K562 (cell line): ENCODE measurements around the gene MDM4. TPM values are rescaled to one million over a fixed set of nuclear protein-coding genes. Genes with fewer than 3 reads are reported as not detected.

Experiments used
- CBX2 ChIP-seq: fragments of 200-600 bp; sonication (generic); IDR thresholded peaks from one replicate; pipeline ENCODE4 v1.6.1; 2012; ENCODE audit warnings: mild to moderate bottlenecking, low read length, inconsistent platforms; ENCODE audit not compliant: insufficient read depth, poor library complexity, severe bottlenecking
- DLX4 ChIP-seq: fragments of 250-450 bp; sonication (Bioruptor Pico); IDR thresholded peaks from 2 replicates; pipeline ENCODE4 v1.6.1; 2021; ENCODE audit warnings: mild to moderate bottlenecking
- EP400 ChIP-seq: fragments of 450-650 bp; IDR thresholded peaks from 2 replicates; pipeline ENCODE4 v1.6.1; 2017; ENCODE audit warnings: antibody characterized with exemption, mild to moderate bottlenecking, moderate library complexity
- ETV5 ChIP-seq: sonication (generic); formaldehyde crosslinking; IDR thresholded peaks from 2 replicates; pipeline ENCODE4 v1.4.0; 2020; ENCODE audit warnings: low read depth, mild to moderate bottlenecking, missing genetic modification reagents
- FOXA3 ChIP-seq, 2 experiments: fragments of 450-650 bp in 1 of 2; sonication (generic) in 1 of 2; formaldehyde crosslinking; IDR thresholded peaks in 1 of 2; conservative IDR thresholded peaks in 1 of 2; 2 replicates each; pipeline versions ENCODE4 v1.4.0 to v1.8.0; 2020 to 2022; ENCODE audit warnings: mild to moderate bottlenecking in 2 of 2, missing genetic modification reagents in 1 of 2
- GMEB1 ChIP-seq: fragments of 250-450 bp; sonication (Bioruptor Pico); IDR thresholded peaks from 2 replicates; pipeline ENCODE4 v1.4.0; 2020; ENCODE audit warnings: mild to moderate bottlenecking
- HNRNPL ChIP-seq: fragments of 200-400 bp; formaldehyde crosslinking; IDR thresholded peaks from 2 replicates; pipeline ENCODE4 v1.6.1; 2017; ENCODE audit warnings: low read depth, mild to moderate bottlenecking, low read length
- JUND ChIP-seq, 2 experiments: IDR thresholded peaks; 2 replicates in 1 of 2; 3 replicates in 1 of 2; pipeline ENCODE4 v1.6.1; 2011; ENCODE audit warnings: borderline replicate concordance in 2 of 2, low read depth in 2 of 2, low read length in 2 of 2, improper control_type of control experiment in 1 of 2, missing biosample characterization in 1 of 2, missing genetic modification characterization in 1 of 2, missing genetic modification reagents in 1 of 2
- MEF2A ChIP-seq: IDR thresholded peaks from 2 replicates; pipeline ENCODE4 v1.6.1; 2011; ENCODE audit warnings: low read depth, mild to moderate bottlenecking, low read length, moderate library complexity; ENCODE audit not compliant: control insufficient read depth
- RB1 ChIP-seq: fragments of 450-650 bp; IDR thresholded peaks from 2 replicates; pipeline ENCODE4 v1.6.1; 2017; ENCODE audit warnings: low read depth, mild to moderate bottlenecking
- RBM15 ChIP-seq: fragments of 200-400 bp; formaldehyde crosslinking; IDR thresholded peaks from 2 replicates; pipeline ENCODE4 v1.6.1; 2018; ENCODE audit warnings: mild to moderate bottlenecking, low read length, moderate library complexity; ENCODE audit not compliant: insufficient read depth
- TAL1 ChIP-seq: fragments of 450-650 bp; IDR thresholded peaks from 2 replicates; pipeline ENCODE4 v1.6.1; 2016; ENCODE audit warnings: mild to moderate bottlenecking
- TFAP4 ChIP-seq: sonication (generic); formaldehyde crosslinking; IDR thresholded peaks from 2 replicates; pipeline ENCODE4 v1.8.0; 2022; ENCODE audit warnings: missing genetic modification reagents, mild to moderate bottlenecking, moderate library complexity, borderline replicate concordance
- UBTF ChIP-seq, 2 experiments: IDR thresholded peaks; 2 replicates each; pipeline ENCODE4 v1.6.1; 2012; ENCODE audit warnings: improper control_type of control experiment in 2 of 2, low read depth in 2 of 2, low read length in 2 of 2, borderline replicate concordance in 1 of 2
- ZNF639 ChIP-seq, 2 experiments: fragments of 200-800 bp in 1 of 2; sonication (Bioruptor generic) in 1 of 2; sonication (generic) in 1 of 2; formaldehyde crosslinking in 1 of 2; IDR thresholded peaks in 1 of 2; conservative IDR thresholded peaks in 1 of 2; 2 replicates each; pipeline versions ENCODE4 v1.5.0 to v1.6.1; 2016 to 2020; ENCODE audit warnings: missing compliant biosample characterization in 1 of 2, missing genetic modification characterization in 1 of 2, missing genetic modification reagents in 1 of 2
- polyA plus RNA-seq, 8 experiments: library from polyadenylated mRNA; depleted of rRNA in 4 of 8; stranded (reverse) in 5 of 8; unstranded in 3 of 8; fragments of >200 nt; fragmentation: Nextera tagmentation in 2 of 8; fragmentation: Illumina TruSeq in 1 of 8; extraction: Ambion mirVana in 2 of 8; extraction: Trizol in 1 of 8; gene quantifications; 2 replicates each; pipeline versions ENCODE4 v1.2.1 to v1.2.3, GENCODE V29; 2011 to 2014; ENCODE audit warnings: inconsistent platforms in 1 of 8, missing spikeins in 1 of 8
- total RNA-seq, 7 experiments: library from RNA; depleted of rRNA in 6 of 7; stranded (reverse); fragments of >200 nt in 6 of 7; fragmentation: Illumina TruSeq in 2 of 7; extraction: Trizol in 2 of 7; gene quantifications; 2 replicates each; pipeline versions ENCODE4 v1.2.1 to v1.2.3, GENCODE V29; 2011 to 2021; ENCODE audit warnings: low replicate concordance in 1 of 7

The MDM4 gene
- total and polyA plus RNA-seq, 9 of the 15 experiments (the other 6 are each of a cell fraction or from before 2014, with no cell fraction given), result 3.3 to 61.7 (median 21.2) TPM

DNA sequence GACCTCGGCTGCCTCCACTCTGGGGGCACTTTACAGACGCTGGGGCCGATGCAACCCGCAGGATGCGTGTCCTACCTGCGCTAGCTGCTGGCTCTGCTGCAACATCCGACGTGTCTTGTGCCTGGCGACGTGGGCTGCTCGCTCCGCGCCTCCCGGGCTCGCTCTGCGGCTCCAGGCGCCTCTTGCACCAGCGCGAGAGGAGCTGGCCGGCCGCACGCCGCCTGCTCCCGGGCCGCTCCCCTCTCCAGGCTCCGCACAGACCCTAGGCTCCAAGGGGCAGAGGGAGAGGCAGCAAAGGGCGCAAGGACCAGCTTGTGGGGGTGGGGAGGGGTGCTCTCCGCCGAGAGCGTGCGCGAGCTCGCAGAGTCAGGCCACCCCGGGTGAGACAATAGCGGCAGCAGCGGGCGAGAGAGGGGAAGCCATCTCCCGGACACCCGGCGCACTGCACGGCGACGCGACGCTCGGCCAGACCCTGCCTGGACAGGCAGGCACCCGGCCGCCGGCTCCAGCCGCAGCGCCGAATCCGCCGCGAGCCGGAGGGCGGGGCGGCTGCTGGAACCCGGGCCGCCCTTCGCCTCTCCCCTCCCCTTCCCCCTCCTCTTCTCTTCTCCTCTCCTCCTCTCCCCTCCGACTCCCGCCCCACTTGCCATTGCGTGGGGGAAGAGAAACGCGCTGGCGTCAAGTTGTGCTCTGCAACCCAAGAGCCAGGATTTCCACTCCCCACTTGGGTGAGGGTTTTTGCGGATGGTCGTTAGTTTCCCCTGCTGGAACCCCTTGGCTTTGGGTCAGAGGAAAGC, 21.7 kb upstream of the MDM4 start, which contains the start of gene PIK3C2B (continued):
- TF ChIP-seq ZNF639 (CRISPR knock-in tag; conservative IDR thresholded peaks at IDR 0.05 in 1 of 2, IDR thresholded peaks at IDR 0.05 in 1 of 2) (0 out of 4 replicates have a peak, but pooled peaks of 1 of the 2 experiments have one; percentile 40), TFAP4 (CRISPR knock-in tag) (peak; percentile 78; the same call in 1 of the 2 replicates), MEF2A (no peak), RBM15 (no peak), TAL1 (no peak), JUND (IDR thresholded peaks at IDR 0.05; ENCODE audit: borderline replicate concordance, low read depth, low read length) (0 out of 2 replicates have a peak, but pooled peaks have one; percentile 12), JUND (tag; IDR thresholded peaks at IDR 0.05; ENCODE audit: borderline replicate concordance, low read depth, low read length) (peak; percentile 17; the same call in 1 of the 3 replicates), GMEB1 (CRISPR knock-in tag) (peak; percentile 18; the same call in 1 of the 2 replicates), UBTF (IDR thresholded peaks at IDR 0.05; ENCODE audit: borderline replicate concordance in 1 of 2, low read depth in 2 of 2, low read length in 2 of 2) (peak; percentile 98; a peak in 3 of 4 replicates), CBX2 (no peak), RB1 (peak; percentile 75), DLX4 (CRISPR knock-in tag) (no peak), FOXA3 (CRISPR knock-in tag; conservative IDR thresholded peaks at IDR 0.05 in 1 of 2, IDR thresholded peaks at IDR 0.05 in 1 of 2) (peak in 1 of 2 experiments; percentile 74; a peak in 1 of 4 replicates), ETV5 (CRISPR knock-in tag) (peak; percentile 24; the same call in 1 of the 2 replicates), HNRNPL (0 out of 2 replicates have a peak, but pooled peaks have one; percentile 32), EP400 (no peak)
